ENCODE measurements around the gene AMOTL1.
"Not testable (repeated sequence)": the region's sequence is repeated elsewhere in the genome, so short reads cannot be mapped to it uniquely, and the experiment has no call there.

The AMOTL1 gene

GRCh38 chr11:94840209-94840608 lies 72.1 kb downstream of the AMOTL1 start:
- Histone ChIP-seq H3K4me1 (ENCODE audit: control insufficient read depth, insufficient read depth, low read length) (no peaks in the 10 kb centered on the region), H3K4me3 (ENCODE audit: low read depth, low read length) (no peak overlapping the region), H3K27ac (ENCODE audit: low read depth, low read length) (no peak overlapping the region), H3K9me3 (ENCODE audit: control insufficient read depth, insufficient read depth, low read depth, low read length) (no peaks in the 10 kb centered on the region), H3K36me3 (ENCODE audit: control insufficient read depth, insufficient read depth, low read length) (peaks cover 59% of the 10 kb centered on the region), H3K9ac (ENCODE audit: low read length) (no peak overlapping the region), H3K27me3 (ENCODE audit: control insufficient read depth, insufficient read depth, low read length) (no peaks in the 10 kb centered on the region)

GRCh38 chr11:94844031-94844430 lies 75.9 kb downstream of the AMOTL1 start:
- no peaks in the 10 kb centered on the region for H3K4me1 ChIP-seq (ENCODE audit: control insufficient read depth, insufficient read depth, low read length)
- H3K9me3 ChIP-seq (ENCODE audit: control insufficient read depth, insufficient read depth, low read depth, low read length), result no peaks in the 10 kb centered on the region
- H3K36me3 ChIP-seq (ENCODE audit: control insufficient read depth, insufficient read depth, low read length), result peaks cover 55% of the 10 kb centered on the region
- H3K9ac ChIP-seq (ENCODE audit: low read length), result no peak overlapping the region
- H3K27ac ChIP-seq (ENCODE audit: low read depth, low read length), result no peak overlapping the region
- no peaks in the 10 kb centered on the region for H3K27me3 ChIP-seq (ENCODE audit: control insufficient read depth, insufficient read depth, low read length)
- no peak overlapping the region for H3K4me3 ChIP-seq (ENCODE audit: low read depth, low read length)

GRCh38 chr11:94845622-94846021 lies 77.5 kb downstream of the AMOTL1 start:
- Histone ChIP-seq H3K9me3 (ENCODE audit: control insufficient read depth, insufficient read depth, low read depth, low read length) (no peaks in the 10 kb centered on the region), H3K4me1 (ENCODE audit: control insufficient read depth, insufficient read depth, low read length) (no peaks in the 10 kb centered on the region), H3K27ac (ENCODE audit: low read depth, low read length) (no peak overlapping the region), H3K27me3 (ENCODE audit: control insufficient read depth, insufficient read depth, low read length) (no peaks in the 10 kb centered on the region), H3K36me3 (ENCODE audit: control insufficient read depth, insufficient read depth, low read length) (peaks cover 54% of the 10 kb centered on the region), H3K4me3 (ENCODE audit: low read depth, low read length) (no peak overlapping the region), H3K9ac (ENCODE audit: low read length) (no peak overlapping the region)

- Histone ChIP-seq H3K27ac (ENCODE audit: low read depth, low read length) (no peak overlapping the region), H3K4me3 (ENCODE audit: low read depth, low read length) (no peak overlapping the region), H3K36me3 (ENCODE audit: control insufficient read depth, insufficient read depth, low read length) (peaks cover 78% of the 10 kb centered on the region)
These were observed 81.7 kb downstream of the AMOTL1 start for GRCh38 chr11:94849839-94850238.

GRCh38 chr11:94851864-94852636 lies 83.9 kb downstream of the AMOTL1 start:
- H3K27me3 ChIP-seq (ENCODE audit: control insufficient read depth, insufficient read depth, low read length), result no peaks in the 10 kb centered on the region
- H3K36me3 ChIP-seq (ENCODE audit: control insufficient read depth, insufficient read depth, low read length), result peaks cover 82% of the 10 kb centered on the region

More at GRCh38 chr11:94849839-94850238, 81.7 kb downstream of the AMOTL1 start:
- no peaks in the 10 kb centered on the region for H3K9me3 ChIP-seq (ENCODE audit: control insufficient read depth, insufficient read depth, low read depth, low read length)
- no peaks in the 10 kb centered on the region for H3K27me3 ChIP-seq (ENCODE audit: control insufficient read depth, insufficient read depth, low read length)
- H3K4me1 ChIP-seq (ENCODE audit: control insufficient read depth, insufficient read depth, low read length), result no peaks in the 10 kb centered on the region
- H3K9ac ChIP-seq (ENCODE audit: low read length), result no peak overlapping the region

GRCh38 chr11:94853288-94853687 lies 85.1 kb downstream of the AMOTL1 start:
- not testable (repeated sequence) for H3K9me3 ChIP-seq (ENCODE audit: control insufficient read depth, insufficient read depth, low read depth, low read length); H3K27ac ChIP-seq (ENCODE audit: low read depth, low read length); H3K4me3 ChIP-seq (ENCODE audit: low read depth, low read length); H3K4me1 ChIP-seq (ENCODE audit: control insufficient read depth, insufficient read depth, low read length); H3K27me3 ChIP-seq (ENCODE audit: control insufficient read depth, insufficient read depth, low read length); H3K9ac ChIP-seq (ENCODE audit: low read length)
- peaks cover 86% of the 10 kb centered on the region for H3K36me3 ChIP-seq (ENCODE audit: control insufficient read depth, insufficient read depth, low read length)

More at GRCh38 chr11:94851864-94852636, 83.9 kb downstream of the AMOTL1 start:
- Histone ChIP-seq H3K27ac (ENCODE audit: low read depth, low read length) (no peak overlapping the region), H3K4me3 (ENCODE audit: low read depth, low read length) (no peak overlapping the region), H3K9ac (ENCODE audit: low read length) (no peak overlapping the region), H3K9me3 (ENCODE audit: control insufficient read depth, insufficient read depth, low read depth, low read length) (no peaks in the 10 kb centered on the region), H3K4me1 (ENCODE audit: control insufficient read depth, insufficient read depth, low read length) (no peaks in the 10 kb centered on the region)

- Histone ChIP-seq H3K27ac (ENCODE audit: low read depth, low read length) (no peak overlapping the region), H3K9ac (ENCODE audit: low read length) (no peak overlapping the region), H3K4me1 (ENCODE audit: control insufficient read depth, insufficient read depth, low read length) (no peaks in the 10 kb centered on the region), H3K36me3 (ENCODE audit: control insufficient read depth, insufficient read depth, low read length) (peaks cover 86% of the 10 kb centered on the region), H3K27me3 (ENCODE audit: control insufficient read depth, insufficient read depth, low read length) (no peaks in the 10 kb centered on the region), H3K4me3 (ENCODE audit: low read depth, low read length) (no peak overlapping the region), H3K9me3 (ENCODE audit: control insufficient read depth, insufficient read depth, low read depth, low read length) (no peaks in the 10 kb centered on the region)
These were observed 85.7 kb downstream of the AMOTL1 start for GRCh38 chr11:94853836-94854235.

- Histone ChIP-seq H3K9ac (ENCODE audit: low read length) (no peak overlapping the region), H3K4me1 (ENCODE audit: control insufficient read depth, insufficient read depth, low read length) (no peaks in the 10 kb centered on the region), H3K27me3 (ENCODE audit: control insufficient read depth, insufficient read depth, low read length) (no peaks in the 10 kb centered on the region), H3K36me3 (ENCODE audit: control insufficient read depth, insufficient read depth, low read length) (peaks cover 93% of the 10 kb centered on the region), H3K9me3 (ENCODE audit: control insufficient read depth, insufficient read depth, low read depth, low read length) (no peaks in the 10 kb centered on the region), H3K4me3 (ENCODE audit: low read depth, low read length) (no peak overlapping the region), H3K27ac (ENCODE audit: low read depth, low read length) (no peak overlapping the region)
These were observed 86.8 kb downstream of the AMOTL1 start for GRCh38 chr11:94854770-94855633.

- H3K9me3 ChIP-seq (ENCODE audit: control insufficient read depth, insufficient read depth, low read depth, low read length), result no peaks in the 10 kb centered on the region
- H3K4me3 ChIP-seq (ENCODE audit: low read depth, low read length), result no peak overlapping the region
- no peak overlapping the region for H3K27ac ChIP-seq (ENCODE audit: low read depth, low read length)
- no peaks in the 10 kb centered on the region for H3K27me3 ChIP-seq (ENCODE audit: control insufficient read depth, insufficient read depth, low read length)
- H3K9ac ChIP-seq (ENCODE audit: low read length), result no peak overlapping the region
- H3K36me3 ChIP-seq (ENCODE audit: control insufficient read depth, insufficient read depth, low read length), result peaks cover 93% of the 10 kb centered on the region
- H3K4me1 ChIP-seq (ENCODE audit: control insufficient read depth, insufficient read depth, low read length), result no peaks in the 10 kb centered on the region
These were observed 87.5 kb downstream of the AMOTL1 start for GRCh38 chr11:94855666-94856065.

GRCh38 chr11:94856443-94856842 lies 88.3 kb downstream of the AMOTL1 start:
- Histone ChIP-seq H3K27ac (ENCODE audit: low read depth, low read length) (no peak overlapping the region), H3K4me3 (ENCODE audit: low read depth, low read length) (no peak overlapping the region), H3K27me3 (ENCODE audit: control insufficient read depth, insufficient read depth, low read length) (no peaks in the 10 kb centered on the region), H3K9me3 (ENCODE audit: control insufficient read depth, insufficient read depth, low read depth, low read length) (no peaks in the 10 kb centered on the region), H3K9ac (ENCODE audit: low read length) (no peak overlapping the region), H3K4me1 (ENCODE audit: control insufficient read depth, insufficient read depth, low read length) (no peaks in the 10 kb centered on the region), H3K36me3 (ENCODE audit: control insufficient read depth, insufficient read depth, low read length) (peaks cover 94% of the 10 kb centered on the region)

GRCh38 chr11:94857337-94857736 lies 89.2 kb downstream of the AMOTL1 start:
- Histone ChIP-seq H3K36me3 (ENCODE audit: control insufficient read depth, insufficient read depth, low read length) (peaks cover 91% of the 10 kb centered on the region), H3K27me3 (ENCODE audit: control insufficient read depth, insufficient read depth, low read length) (no peaks in the 10 kb centered on the region), H3K4me3 (ENCODE audit: low read depth, low read length) (no peak overlapping the region), H3K9ac (ENCODE audit: low read length) (no peak overlapping the region), H3K4me1 (ENCODE audit: control insufficient read depth, insufficient read depth, low read length) (no peaks in the 10 kb centered on the region), H3K9me3 (ENCODE audit: control insufficient read depth, insufficient read depth, low read depth, low read length) (no peaks in the 10 kb centered on the region), H3K27ac (ENCODE audit: low read depth, low read length) (no peak overlapping the region)
